Measurements from ENCODE around the gene ATG4C.
"Not testable (repeated sequence)": the region's sequence is repeated elsewhere in the genome, so short reads cannot be mapped to it uniquely, and the experiment has no call there.

ATG4C gene

DNA sequence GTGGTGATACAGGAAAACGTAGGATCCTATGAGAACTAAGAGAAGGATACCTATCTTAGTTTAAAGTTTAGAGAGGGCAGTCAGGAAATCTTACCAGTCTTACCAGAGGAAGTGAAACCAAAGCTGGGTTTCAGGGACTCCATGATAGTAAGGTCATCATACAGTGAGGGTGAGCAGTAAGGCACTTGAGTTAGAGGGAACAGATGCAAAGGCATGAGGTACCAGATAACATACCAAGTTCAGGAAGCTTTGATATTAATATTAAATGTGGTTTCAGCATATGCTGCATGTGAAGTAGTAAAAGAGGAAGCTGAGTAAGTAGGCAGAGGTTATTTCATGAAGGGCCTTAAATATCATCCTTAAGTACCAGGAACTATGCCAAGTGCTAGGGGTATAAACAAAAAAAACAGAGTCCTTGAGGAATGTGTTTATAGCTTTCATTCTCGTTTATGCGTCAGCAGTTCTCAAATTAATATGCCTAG lies 16.9 kb downstream of the ATG4C start:
- no peak for DNase-seq (ENCODE audit: extremely low read depth, low read depth)
- TF ChIP-seq, protein P1, sequence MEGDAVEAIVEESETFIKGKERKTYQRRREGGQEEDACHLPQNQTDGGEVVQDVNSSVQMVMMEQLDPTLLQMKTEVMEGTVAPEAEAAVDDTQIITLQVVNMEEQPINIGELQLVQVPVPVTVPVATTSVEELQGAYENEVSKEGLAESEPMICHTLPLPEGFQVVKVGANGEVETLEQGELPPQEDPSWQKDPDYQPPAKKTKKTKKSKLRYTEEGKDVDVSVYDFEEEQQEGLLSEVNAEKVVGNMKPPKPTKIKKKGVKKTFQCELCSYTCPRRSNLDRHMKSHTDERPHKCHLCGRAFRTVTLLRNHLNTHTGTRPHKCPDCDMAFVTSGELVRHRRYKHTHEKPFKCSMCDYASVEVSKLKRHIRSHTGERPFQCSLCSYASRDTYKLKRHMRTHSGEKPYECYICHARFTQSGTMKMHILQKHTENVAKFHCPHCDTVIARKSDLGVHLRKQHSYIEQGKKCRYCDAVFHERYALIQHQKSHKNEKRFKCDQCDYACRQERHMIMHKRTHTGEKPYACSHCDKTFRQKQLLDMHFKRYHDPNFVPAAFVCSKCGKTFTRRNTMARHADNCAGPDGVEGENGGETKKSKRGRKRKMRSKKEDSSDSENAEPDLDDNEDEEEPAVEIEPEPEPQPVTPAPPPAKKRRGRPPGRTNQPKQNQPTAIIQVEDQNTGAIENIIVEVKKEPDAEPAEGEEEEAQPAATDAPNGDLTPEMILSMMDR (IDR thresholded peaks at IDR 0.05; ENCODE audit: low read depth, low read length, missing control alignments): no peak
- H3K4me3 ChIP-seq (replicated peaks; ENCODE audit: low read depth, low read length): no peak overlapping the region

DNA sequence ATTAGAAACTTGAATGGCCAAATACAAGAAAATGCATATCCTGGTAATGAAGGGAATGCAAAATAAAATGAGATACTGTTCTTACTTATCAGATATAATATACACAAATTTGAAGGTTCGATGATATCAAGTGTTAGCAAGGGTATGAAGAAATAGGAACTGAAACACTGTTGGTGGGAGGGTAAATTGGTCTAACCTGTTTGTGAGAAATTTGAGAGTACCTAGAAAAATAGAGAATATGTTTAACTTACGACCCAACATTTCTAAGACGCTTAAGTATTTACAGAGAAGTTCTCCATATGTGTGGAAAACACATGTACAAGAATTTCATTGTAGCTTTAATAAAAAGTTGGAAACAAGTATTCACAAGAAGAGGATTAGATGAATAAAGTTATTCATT lies 25.9 kb downstream of the ATG4C start:
- DNase-seq (ENCODE audit: extremely low read depth, low read depth): no peak
- TF ChIP-seq, protein P1 (IDR thresholded peaks at IDR 0.05; ENCODE audit: low read depth, low read length, missing control alignments): no peak
- H3K4me3 ChIP-seq (replicated peaks; ENCODE audit: low read depth, low read length): no peak overlapping the region

DNA sequence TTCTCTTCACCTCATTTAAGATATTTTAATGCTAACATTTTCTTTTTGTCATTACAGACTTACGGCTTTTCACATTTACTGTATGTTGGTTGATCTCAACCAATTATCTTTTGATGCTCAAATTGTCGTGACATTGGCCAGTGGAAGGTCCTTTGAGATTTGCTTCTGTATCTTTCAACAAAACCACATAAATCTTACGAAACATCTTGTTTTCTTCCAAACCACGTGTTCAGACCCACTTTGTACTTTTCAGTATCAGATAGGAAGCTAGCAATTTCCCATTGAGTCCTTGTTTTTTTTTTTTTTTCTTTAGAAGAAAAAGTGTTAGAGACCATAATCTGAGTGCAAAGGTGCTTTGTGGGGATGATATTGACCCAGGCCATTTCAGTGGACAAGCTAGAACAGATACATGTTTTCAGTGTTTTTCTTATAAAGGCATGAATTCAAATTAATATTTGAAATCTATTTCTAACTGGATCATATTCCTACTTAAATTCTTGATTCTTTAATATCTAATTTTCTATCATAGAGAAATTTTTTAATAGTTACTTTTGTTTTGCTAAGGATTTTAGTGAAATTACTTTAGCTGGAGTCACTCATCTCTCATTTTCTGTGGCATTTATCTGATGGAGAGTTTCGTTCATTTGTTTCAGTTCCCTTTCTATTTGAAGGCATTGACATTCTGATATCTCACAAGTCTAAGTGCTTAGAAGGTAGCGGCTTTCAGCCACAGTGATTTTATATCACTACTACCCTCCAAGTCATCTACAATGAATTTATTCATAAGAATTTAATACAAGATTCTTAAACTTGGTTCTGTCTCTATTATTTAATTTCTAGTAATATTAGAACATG lies 26.7 kb downstream of the ATG4C start:
- DNase-seq (ENCODE audit: extremely low read depth, low read depth): no peak
- no peak overlapping the region for H3K4me3 ChIP-seq (replicated peaks; ENCODE audit: low read depth, low read length)
- TF ChIP-seq, protein P1 (IDR thresholded peaks at IDR 0.05; ENCODE audit: low read depth, low read length, missing control alignments): no peak

DNA sequence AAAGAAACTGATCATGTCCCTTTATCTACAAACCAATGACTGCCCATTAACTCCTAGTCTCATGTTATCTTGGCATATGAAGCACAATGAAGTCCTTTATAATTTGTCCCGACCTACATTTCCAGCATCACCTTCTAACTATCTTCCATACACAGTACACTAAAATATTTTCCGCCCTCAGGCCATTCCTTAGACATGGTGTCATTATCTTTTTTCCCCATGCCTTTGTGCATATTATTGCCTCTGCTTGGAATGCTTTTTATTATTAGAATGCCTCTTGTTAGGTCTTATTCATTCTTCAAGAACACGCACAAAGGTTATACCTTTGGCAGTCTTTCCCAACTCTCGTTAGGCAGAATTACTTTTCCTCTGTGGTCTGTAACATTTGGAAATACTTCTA lies 39.6 kb downstream of the ATG4C start:
- no peak for DNase-seq (ENCODE audit: extremely low read depth, low read depth)
- TF ChIP-seq, protein P1 (IDR thresholded peaks at IDR 0.05; ENCODE audit: low read depth, low read length, missing control alignments): no peak
- no peak overlapping the region for H3K4me3 ChIP-seq (replicated peaks; ENCODE audit: low read depth, low read length)

DNA sequence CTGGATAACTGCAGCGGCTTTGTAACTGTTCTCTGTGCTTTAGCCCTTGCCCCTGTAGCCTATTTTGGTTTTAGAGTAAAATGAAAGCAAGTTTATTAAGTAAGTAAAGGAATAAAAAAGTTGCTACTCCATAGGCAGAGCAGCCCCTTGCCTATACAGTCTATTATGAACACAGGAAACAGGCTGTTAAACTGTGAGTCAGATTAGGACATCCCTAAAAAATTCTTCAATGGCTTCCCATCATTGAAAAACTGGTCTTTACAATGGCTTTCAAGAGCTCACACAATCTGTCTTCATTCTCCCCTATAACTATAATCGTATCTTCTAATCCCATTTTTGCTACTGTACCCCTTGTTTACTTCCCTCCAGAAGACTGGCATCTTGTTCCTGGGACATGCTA lies 43.0 kb downstream of the ATG4C start:
- TF ChIP-seq, protein P1 (IDR thresholded peaks at IDR 0.05; ENCODE audit: low read depth, low read length, missing control alignments): no peak
- H3K4me3 ChIP-seq (replicated peaks; ENCODE audit: low read depth, low read length): no peak overlapping the region
- DNase-seq (ENCODE audit: extremely low read depth, low read depth): no peak

DNA sequence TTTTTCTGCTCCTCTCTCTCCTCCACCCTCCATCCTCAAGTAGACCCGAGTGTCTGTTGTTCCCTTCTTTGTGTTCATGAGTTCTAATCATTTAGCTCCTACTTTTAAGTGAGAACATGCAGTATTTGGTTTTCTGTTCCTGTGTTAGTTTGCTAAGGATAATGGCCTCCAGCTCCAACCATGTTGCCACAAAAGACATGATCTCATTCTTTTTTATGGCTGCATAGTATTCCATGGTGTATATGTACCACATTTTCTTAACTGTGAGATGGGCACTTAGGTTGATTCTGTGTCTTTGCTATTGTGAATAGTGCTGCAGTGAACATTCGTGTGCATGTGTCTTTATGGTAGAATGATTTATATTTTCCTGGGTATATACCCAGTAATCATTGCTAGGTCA lies 43.9 kb downstream of the ATG4C start:
- H3K4me3 ChIP-seq (replicated peaks; ENCODE audit: low read depth, low read length); DNase-seq (ENCODE audit: extremely low read depth, low read depth): not testable (repeated sequence)

DNA sequence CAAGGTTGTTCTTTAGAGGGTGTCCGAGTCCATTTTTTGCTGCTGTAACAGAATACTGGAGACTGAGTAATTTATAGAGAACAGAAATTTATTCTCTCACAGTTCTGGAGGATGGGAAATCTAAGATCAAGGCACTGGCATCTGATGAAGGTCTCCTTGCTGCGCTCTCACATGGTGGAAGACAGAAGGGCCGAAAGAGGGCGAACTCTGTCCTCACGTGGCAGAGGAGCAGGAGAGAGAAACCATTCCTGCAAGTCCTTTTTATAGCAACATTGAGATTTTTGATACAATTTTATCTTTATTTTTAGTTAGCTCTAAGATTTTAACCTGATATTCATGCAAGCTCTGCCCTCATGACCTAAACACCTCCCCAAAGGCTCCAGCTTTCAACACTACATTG lies 48.3 kb downstream of the ATG4C start:
- DNase-seq (ENCODE audit: extremely low read depth, low read depth): no peak
- TF ChIP-seq, protein P1 (IDR thresholded peaks at IDR 0.05; ENCODE audit: low read depth, low read length, missing control alignments): no peak

More for the DNA sequence above, 48.3 kb downstream of the ATG4C start:
- H3K4me3 ChIP-seq (replicated peaks; ENCODE audit: low read depth, low read length): no peak overlapping the region
